Esophagus muscularis mucosa (tissue), 3 donors: ENCODE data around the gene MB21D2.

Experiments
- CTCF ChIP-seq, 3 experiments: fragments of 200-600 bp in 2 of 3; fragments of 450-650 bp in 1 of 3; sonication (generic) in 2 of 3; IDR thresholded peaks; one replicate each; pipeline ENCODE4 v1.5.1; 2017 to 2019; ENCODE audit warnings: antibody characterized with exemption in 3 of 3, mild to moderate bottlenecking in 2 of 3, moderate library complexity in 1 of 3
- POLR2AphosphoS5 ChIP-seq, 2 donors: sonication (generic); formaldehyde crosslinking; IDR thresholded peaks; one replicate each; pipeline ENCODE4 v1.6.1; 2017; ENCODE audit warnings: antibody characterized with exemption in 2 of 2

- TF ChIP-seq CTCF (IDR thresholded peaks at IDR 0.05) (no peak), POLR2AphosphoS5 (IDR thresholded peaks at IDR 0.05) (no peak)
Measured at GRCh38 chr3:192848371-192849233, 69.1 kb downstream of the MB21D2 start.
